ENCODE data around the gene DDX24.
A peak's percentile ranks its signal among the peaks of the same experiment; 100 is the strongest.

Gene DDX24

DNA sequence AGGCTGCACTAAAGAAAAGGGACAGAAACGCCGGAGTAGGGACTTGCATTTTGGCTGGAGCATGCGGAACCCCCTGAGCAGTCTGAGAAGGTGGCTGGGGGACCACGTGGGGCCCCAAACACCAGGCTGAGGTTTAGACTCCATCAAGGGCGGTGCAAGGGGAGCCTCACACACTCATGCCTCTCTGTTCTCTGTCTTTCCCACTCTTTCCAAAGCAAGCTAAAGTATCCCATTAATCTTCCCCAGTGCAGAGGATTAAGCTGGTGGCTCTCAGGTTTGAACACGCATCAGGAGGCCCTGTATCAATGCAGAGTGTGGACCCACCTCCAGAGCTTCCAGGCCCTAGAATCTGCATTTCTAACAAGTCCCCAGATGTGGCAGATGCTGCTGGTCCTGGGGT lies 70.4 kb downstream of the DDX24 start:
- no peak for DNase-seq (ENCODE audit: low read depth, low spot score)

DNA sequence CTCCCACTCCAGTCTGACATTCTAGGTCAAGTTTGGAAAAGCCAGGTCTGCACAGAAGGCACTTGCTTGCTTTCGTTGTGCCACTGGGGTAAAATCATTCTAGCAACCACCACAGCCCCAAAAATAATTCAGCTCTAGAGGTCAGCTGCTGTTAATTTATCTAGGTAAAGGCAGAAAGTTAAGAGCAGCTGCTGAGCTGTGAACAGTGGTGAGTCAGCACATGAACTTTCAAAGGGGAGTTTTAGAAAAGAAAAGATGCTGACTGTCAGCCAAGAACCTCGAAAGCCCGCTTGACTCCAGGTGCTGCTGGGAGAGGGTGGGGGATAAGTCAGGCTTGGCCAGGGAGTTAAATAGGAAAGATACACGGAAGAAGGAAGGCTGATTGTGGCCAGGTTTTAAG lies 71.2 kb downstream of the DDX24 start:
- no peak for DNase-seq (ENCODE audit: low read depth, low spot score)

DNA sequence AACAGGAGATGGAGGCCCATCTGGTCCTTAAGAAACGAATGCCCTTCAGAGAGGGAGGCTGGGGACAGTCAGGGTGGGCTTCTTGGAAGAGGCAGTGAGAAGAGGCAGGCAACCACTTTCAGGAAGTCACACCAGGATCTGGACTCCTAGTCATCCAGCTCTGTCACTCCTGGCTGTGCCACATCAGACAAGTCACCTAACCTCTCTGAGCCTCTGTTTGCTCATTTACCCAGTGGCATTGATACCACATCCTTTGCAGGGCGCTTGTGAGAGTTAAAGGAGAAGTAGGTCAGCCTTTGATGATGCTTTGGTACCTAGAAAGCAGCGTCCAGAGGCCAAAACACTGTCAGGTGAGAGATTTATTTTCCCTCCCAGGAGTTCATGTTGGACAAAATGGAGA lies 72.8 kb downstream of the DDX24 start:
- DNase-seq (ENCODE audit: low read depth, low spot score), result no peak

DNA sequence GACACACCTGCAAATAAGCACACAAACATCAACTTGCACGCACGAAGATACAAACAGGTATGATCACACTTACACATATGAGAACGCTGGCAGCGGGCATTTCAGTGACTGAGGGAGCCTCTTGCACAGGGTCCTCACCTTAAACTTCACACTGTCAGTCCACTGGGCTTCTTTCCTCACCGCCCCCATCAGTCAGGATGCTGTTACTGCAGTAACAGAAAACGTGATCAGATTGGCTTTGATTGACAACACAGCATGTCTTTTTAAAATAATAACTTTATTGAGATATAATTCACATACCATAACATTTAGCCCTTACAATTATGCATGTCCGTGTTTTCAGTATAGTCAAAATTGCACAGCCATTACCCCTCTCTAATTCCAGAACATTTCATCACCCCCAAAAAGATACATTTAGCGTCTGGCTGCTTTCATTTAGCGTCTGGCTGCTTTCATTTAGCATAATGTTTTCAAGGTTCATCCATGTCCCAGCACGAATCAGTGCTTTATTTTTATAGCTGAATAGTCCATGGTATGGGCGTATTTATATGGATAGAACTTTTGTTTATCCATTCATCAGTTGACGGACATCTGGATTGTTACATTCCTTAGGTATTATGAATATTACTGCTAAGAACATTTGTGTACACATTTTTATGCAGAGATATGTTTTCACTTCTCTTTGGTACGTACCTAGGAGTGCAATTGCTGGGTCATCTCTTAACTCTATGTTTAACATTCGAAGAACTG lies 75.5 kb downstream of the DDX24 start:
- no peak for DNase-seq (ENCODE audit: low read depth, low spot score)

DNA sequence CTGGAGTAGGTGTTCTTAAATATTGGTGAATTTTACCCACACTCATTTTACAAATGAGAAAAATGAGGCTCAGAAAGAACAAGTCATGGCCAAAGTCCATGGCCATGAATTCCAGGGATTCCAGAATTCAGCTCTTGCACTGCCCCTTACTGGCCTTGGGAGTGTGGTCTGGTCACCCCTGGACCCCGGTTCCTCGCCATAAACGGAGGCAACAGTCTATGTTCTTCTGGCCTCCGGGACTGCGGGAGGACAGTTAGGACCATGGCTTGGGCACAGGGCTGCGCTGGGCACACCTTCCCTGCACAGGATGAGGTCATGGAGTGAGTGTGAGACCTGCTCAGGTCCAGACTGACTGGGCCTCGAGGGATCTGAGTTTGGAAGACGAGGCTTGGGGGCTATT lies 77.0 kb downstream of the DDX24 start:
- DNase-seq (ENCODE audit: low read depth, low spot score), result no peak

DNA sequence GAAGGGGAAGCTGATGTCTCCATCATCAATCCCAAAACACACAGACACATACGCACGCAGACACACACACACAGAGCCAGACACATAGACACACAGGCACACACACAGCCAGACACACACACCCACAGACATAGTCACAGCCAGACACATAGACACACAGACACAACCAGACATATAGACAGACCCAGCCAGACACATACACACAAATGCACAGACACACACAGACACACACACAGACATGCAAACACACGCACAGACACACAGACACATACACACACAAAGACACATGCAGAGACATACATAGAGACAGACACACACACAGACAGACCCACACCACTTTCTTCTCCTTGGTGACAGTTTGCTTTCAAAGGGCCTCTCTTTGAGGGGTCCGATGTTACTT lies 77.6 kb downstream of the DDX24 start:
- no peak for DNase-seq (ENCODE audit: low read depth, low spot score)

DNA sequence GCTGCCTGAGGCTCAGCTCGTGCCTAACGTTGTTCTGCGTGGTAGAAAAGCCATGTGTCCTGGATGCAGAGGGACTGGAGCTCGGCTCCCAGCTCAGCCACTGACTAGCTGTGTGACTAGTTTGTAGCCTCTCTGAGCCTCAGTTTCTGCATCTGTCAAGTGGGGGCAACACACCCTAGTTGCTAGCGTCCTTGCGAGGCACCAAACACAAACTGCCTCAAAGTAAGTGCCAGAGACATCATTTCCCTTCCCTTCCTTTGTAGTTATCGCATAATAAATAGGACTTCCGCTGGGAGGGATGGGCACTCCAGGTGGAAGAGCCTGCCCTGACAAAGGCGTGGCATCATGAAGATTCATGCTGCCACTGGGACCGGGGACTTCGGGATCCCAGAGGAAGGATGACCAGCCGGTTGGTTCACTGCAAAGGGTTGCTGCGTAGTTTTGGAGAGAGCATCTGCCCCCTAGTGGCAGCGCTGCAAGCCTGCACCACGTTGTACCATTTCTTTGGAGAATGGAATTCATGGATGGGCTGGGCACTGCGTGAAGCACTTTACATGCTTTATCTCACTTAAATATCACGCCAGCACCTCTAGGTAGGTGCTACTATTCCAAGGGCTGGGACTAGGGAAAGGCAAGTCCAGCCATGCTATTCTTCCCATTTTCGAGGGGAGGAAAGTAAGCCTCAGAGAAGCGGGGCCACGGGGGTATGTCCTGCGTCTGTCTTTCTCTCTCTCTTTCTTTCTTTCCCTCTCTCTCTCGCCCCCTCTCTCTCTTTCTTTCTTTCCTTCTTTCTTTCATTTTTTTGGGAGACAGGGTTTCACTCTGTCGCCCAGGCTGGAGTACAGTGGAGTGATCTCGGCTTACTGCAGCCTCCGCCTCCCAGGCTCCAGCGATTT lies 79.3 kb downstream of the DDX24 start:
- peak; percentile 22 for DNase-seq (ENCODE audit: low read depth, low spot score)

DNA sequence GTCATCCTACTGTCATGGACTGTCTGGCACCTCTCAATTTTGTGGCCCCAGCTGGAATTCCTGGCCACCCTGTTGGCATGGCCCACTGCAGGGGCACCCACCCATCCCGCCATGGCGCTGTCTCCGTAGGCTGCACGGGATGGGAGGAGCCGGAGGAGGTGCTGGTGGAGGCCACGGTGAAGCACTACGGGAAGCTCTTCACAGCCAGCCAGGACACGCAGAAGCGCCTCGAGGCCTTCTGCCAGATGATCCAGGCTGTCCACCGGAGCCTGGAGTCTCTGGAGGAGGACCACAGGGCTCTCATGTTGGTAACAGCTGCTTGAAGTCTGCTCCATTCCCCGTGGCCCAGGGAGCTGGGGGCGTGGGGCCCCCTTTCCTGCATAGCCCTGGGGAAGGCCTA lies 80.0 kb downstream of the DDX24 start:
- DNase-seq (ENCODE audit: low read depth, low spot score), result no peak

DNA sequence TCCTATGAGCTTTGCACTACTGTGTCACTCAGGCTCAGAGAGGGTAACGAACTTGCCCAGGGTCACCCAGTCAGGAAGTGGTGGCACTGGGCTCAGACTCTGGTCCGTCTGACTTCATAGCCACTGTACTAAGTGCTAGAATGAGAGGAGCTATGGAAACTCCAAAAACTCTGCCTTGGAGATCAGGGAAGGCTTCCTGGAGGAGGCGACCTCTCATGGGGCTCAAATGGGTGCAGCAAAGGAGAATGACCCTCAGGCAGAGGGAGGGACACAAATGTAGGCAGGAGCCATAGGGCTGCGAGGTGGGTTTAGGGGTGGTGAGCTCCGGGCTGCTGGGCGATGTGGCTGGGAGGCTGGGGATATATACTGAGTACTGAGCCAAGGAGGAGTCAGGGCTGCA lies 80.7 kb downstream of the DDX24 start:
- DNase-seq (ENCODE audit: low read depth, low spot score), result no peak

DNA sequence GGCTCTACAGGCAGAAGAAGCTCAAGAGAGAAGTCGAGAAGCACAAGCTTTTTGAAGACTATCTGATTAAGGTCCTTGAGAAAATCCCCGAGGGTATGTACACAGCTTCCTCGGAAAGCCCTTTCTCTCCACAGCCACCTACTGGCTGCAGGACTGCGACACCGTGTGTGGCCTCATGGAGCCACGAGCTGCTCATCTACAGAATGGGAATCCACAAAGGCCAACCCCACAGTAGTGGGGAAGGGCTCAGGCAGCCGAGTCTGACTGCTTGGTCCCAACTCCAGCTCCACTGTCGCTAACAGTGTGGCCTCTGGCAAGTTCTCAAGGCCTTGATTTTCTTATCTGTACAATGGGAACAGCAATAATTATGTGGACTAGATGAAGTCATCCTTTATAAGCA lies 81.4 kb downstream of the DDX24 start:
- no peak for DNase-seq (ENCODE audit: low read depth, low spot score)

DNA sequence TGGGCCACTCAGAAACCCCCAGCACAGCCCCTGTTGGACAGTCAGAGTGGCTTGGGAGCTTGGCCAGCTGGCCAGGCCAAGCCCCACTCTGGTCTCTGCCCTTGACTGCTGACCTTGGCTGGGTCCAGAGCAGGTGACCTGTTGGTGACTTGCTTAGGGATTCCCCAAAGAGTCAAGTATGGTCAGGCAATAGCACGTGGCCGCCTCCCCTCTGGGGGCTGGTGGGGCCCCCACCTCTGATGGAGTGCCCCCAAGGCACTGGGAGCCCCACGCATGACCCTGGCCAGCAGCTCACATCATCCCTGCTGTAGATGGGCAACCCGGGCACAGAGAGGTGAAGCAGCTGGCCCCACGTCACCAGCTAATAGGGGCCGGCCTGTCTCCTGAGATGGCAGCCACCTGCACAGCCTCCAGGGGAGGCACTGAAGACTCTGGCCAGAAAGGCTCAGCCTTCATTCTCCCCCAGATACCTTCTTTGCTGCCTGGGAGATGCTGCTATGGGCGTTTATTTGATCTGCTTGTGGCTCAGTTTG lies 82.1 kb downstream of the DDX24 start:
- DNase-seq (ENCODE audit: low read depth, low spot score), result no peak

All from brain pericyte (primary cell).